ENCODE measurements around the gene SENP7. TPM values are rescaled to one million over a fixed set of nuclear protein-coding genes. Genes with fewer than 3 reads are reported as not detected.

SENP7 gene
- polyA plus RNA-seq, 3 donors = 1.6 to 12.4 (median 3.8) TPM

DNA sequence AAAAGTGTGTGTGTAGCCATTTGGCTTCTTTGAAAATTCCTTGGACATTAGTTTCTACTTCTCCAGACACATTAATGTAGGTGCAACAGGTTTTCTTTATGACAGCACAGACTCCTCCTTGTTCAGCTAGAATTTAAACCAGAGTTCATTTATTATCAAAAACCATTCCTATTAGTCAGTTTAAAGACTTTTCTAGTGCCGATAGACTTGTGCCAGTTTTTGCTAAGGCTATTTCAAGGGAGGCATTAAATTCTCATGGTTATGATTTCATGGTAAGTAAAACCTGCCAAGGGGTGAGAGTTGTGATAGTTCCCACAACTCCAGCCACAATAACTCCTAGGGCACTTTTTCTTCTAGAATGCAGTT, 20.6 kb upstream of the SENP7 start:
- TF ChIP-seq, protein P1, sequence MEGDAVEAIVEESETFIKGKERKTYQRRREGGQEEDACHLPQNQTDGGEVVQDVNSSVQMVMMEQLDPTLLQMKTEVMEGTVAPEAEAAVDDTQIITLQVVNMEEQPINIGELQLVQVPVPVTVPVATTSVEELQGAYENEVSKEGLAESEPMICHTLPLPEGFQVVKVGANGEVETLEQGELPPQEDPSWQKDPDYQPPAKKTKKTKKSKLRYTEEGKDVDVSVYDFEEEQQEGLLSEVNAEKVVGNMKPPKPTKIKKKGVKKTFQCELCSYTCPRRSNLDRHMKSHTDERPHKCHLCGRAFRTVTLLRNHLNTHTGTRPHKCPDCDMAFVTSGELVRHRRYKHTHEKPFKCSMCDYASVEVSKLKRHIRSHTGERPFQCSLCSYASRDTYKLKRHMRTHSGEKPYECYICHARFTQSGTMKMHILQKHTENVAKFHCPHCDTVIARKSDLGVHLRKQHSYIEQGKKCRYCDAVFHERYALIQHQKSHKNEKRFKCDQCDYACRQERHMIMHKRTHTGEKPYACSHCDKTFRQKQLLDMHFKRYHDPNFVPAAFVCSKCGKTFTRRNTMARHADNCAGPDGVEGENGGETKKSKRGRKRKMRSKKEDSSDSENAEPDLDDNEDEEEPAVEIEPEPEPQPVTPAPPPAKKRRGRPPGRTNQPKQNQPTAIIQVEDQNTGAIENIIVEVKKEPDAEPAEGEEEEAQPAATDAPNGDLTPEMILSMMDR (IDR thresholded peaks at IDR 0.05) = no peak
- Mint-ChIP-seq H3K27ac (no peak overlapping the region), H3K27me3 (ENCODE audit: low read depth in 3 of 3) (peaks cover 0 to 4% (median 0%) of the 10 kb centered on the region in 3 donors), H3K4me3 (no peak overlapping the region), H3K4me1 (peaks cover 2% of the 10 kb centered on the region), H3K9me3 (peaks cover 0 to 9% (median 2%) of the 10 kb centered on the region in 7 donors), H3K36me3 (no peaks in the 10 kb centered on the region)
- Histone ChIP-seq H3K79me2 (ENCODE audit: insufficient read depth, low read length) (no peaks in the 10 kb centered on the region), H3K36me3 (replicated peaks in 1 of 2; ENCODE audit: control insufficient read depth in 1 of 2, insufficient read depth in 2 of 2, low read length in 2 of 2) (no peaks in the 10 kb centered on the region), H3K27ac (ENCODE audit: low read depth in 1 of 2, low read length in 2 of 2) (no peak overlapping the region), H3K4me1 (ENCODE audit: control insufficient read depth in 1 of 2, insufficient read depth in 2 of 2, low read length in 2 of 2) (no peaks in the 10 kb centered on the region), H3K9me3 (replicated peaks in 1 of 2; ENCODE audit: control insufficient read depth in 1 of 2, insufficient read depth in 1 of 2, low read length in 2 of 2) (no peaks in the 10 kb centered on the region), H4K20me1 (ENCODE audit: insufficient read depth, low read length) (no peaks in the 10 kb centered on the region), H2AFZ (ENCODE audit: insufficient read depth, low read depth, low read length, poor library complexity, severe bottlenecking) (no peak overlapping the region), H3K4me2 (replicated peaks; ENCODE audit: extremely low read depth, low read length, poor library complexity, severe bottlenecking) (no peak overlapping the region), H3K27me3 (ENCODE audit: control insufficient read depth in 2 of 2, insufficient read depth in 2 of 2, low read length in 2 of 2) (no peaks in the 10 kb centered on the region), H3K4me3 (replicated peaks in 1 of 3; ENCODE audit: low read depth in 2 of 3, low read length in 3 of 3) (no peak overlapping the region), H3K9ac (ENCODE audit: insufficient read depth, low read length, poor library complexity, severe bottlenecking) (no peak overlapping the region)
- no peak for DNase-seq
- intact Hi-C loops (cut with micrococcal nuclease) = no loop called here
- no CpG with 5 or more reads among the region's 1 CpG for whole genome bisulfite sequencing (ENCODE audit: insufficient coverage)

DNA sequence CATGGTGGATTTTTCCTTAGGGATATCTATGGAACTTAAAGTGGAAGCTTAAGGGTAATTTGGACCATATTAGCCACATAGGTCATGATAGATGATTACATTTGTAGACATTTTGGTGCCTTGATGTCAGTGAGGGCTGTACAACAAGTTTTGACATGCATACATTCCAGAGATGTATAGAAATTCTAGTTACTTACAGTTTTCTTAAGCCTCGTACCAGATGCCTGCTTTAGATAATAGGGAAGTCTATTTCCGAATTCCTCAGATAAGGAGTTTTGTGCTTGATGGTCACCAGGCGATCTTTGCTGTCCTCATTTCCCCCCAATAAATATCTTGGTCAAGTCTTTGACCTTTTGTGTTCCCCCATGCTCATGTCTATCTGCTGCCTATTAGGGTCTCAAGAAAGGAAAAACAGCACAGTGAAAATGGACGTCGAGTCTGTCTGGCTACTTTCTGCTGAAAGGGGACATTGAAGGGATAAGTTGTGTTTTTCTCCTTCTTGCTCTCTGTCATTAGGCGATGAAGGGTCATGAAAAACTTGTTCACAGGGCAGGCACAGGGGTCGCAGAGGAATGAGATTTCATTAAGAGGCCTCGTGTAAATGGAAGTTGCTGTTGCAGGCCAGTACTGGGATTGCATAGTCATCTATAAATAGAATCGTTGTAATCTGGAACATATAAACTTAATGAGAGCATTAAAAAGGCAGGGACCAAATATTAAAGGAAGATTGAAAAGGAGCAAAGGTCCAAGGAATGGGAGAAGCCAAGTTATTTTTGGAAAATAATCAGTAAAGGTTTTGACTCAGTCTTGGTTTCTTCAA, 20.0 kb upstream of the SENP7 start:
- H3K9me3 Mint-ChIP-seq = peaks cover 0 to 7% (median 2%) of the 10 kb centered on the region in 7 donors
- H3K27me3 ChIP-seq (ENCODE audit: control insufficient read depth in 2 of 2, insufficient read depth in 2 of 2, low read length in 2 of 2) = no peaks in the 10 kb centered on the region
- H3K4me1 Mint-ChIP-seq = peaks cover 2% of the 10 kb centered on the region
- no peak overlapping the region for H3K27ac ChIP-seq (ENCODE audit: low read depth in 1 of 2, low read length in 2 of 2)
- H3K4me3 Mint-ChIP-seq = no peak overlapping the region
- intact Hi-C loops (cut with micrococcal nuclease) = no loop called here
- H4K20me1 ChIP-seq (ENCODE audit: insufficient read depth, low read length) = no peaks in the 10 kb centered on the region
- H3K9me3 ChIP-seq (replicated peaks in 1 of 2; ENCODE audit: control insufficient read depth in 1 of 2, insufficient read depth in 1 of 2, low read length in 2 of 2) = no peaks in the 10 kb centered on the region
- no peaks in the 10 kb centered on the region for H3K4me1 ChIP-seq (ENCODE audit: control insufficient read depth in 1 of 2, insufficient read depth in 2 of 2, low read length in 2 of 2)
- H3K9ac ChIP-seq (ENCODE audit: insufficient read depth, low read length, poor library complexity, severe bottlenecking) = no peak overlapping the region
- H3K27me3 Mint-ChIP-seq (ENCODE audit: low read depth in 3 of 3) = peaks cover 0 to 4% (median 0%) of the 10 kb centered on the region in 3 donors
- DNase-seq = no peak
- H3K4me2 ChIP-seq (replicated peaks; ENCODE audit: extremely low read depth, low read length, poor library complexity, severe bottlenecking) = no peak overlapping the region
- 50% methylated on average over 1 of the region's 9 CpGs for WGBS (ENCODE audit: insufficient coverage)
- TF ChIP-seq, protein P1 (IDR thresholded peaks at IDR 0.05) = no peak
- H3K4me3 ChIP-seq (replicated peaks in 1 of 3; ENCODE audit: low read depth in 2 of 3, low read length in 3 of 3) = no peak overlapping the region
- H3K27ac Mint-ChIP-seq = no peak overlapping the region
- H3K36me3 ChIP-seq (replicated peaks in 1 of 2; ENCODE audit: control insufficient read depth in 1 of 2, insufficient read depth in 2 of 2, low read length in 2 of 2) = no peaks in the 10 kb centered on the region
- H3K36me3 Mint-ChIP-seq = no peaks in the 10 kb centered on the region
- H3K79me2 ChIP-seq (ENCODE audit: insufficient read depth, low read length) = no peaks in the 10 kb centered on the region
- H2AFZ ChIP-seq (ENCODE audit: insufficient read depth, low read depth, low read length, poor library complexity, severe bottlenecking) = no peak overlapping the region

Data from CD14-positive monocyte (primary cell).